GM23338 (cell line): ENCODE measurements around the gene KREMEN2. TPM values are rescaled to one million over a fixed set of nuclear protein-coding genes. Genes with fewer than 3 reads are reported as not detected.

Experiments
- ATAC-seq: fragments of 200-7000 bp; cut with Tn5 transposase; 3 replicates; pipeline ENCODE4 v1.9.1; 2020
- DNase-seq: peaks from one replicate; pipeline ENCODE4 v3.0.0-alpha.2; 2015; ENCODE audit warnings: low spot score
- H2AFZ ChIP-seq: fragments of 200-600 bp; sonication (generic); 2 replicates; pipeline ENCODE4 v1.8.0; 2016; ENCODE audit warnings: antibody characterized with exemption, mild to moderate bottlenecking, moderate library complexity
- H3F3A ChIP-seq: fragments of 200-600 bp; sonication (generic); replicated peaks from 2 replicates; pipeline ENCODE4 v1.8.0; 2017; ENCODE audit warnings: antibody characterized with exemption, mixed run types, low read depth
- H3K27ac ChIP-seq: fragments of 200-600 bp; sonication (generic); 2 replicates; pipeline ENCODE4 v1.6.1; 2016; ENCODE audit warnings: low read depth
- H3K27me3 ChIP-seq: fragments of 200-600 bp; sonication (generic); 2 replicates; pipeline ENCODE4 v1.8.0; 2016; ENCODE audit warnings: mild to moderate bottlenecking, mixed run types, moderate library complexity; ENCODE audit not compliant: insufficient read depth
- H3K36me3 ChIP-seq: fragments of 200-600 bp; sonication (generic); 2 replicates; pipeline ENCODE4 v1.8.0; 2016; ENCODE audit warnings: mild to moderate bottlenecking; ENCODE audit not compliant: insufficient read depth
- H3K4me1 ChIP-seq: fragments of 200-600 bp; sonication (generic); 2 replicates; pipeline ENCODE4 v1.8.0; 2016; ENCODE audit warnings: mild to moderate bottlenecking, moderate library complexity; ENCODE audit not compliant: insufficient read depth
- H3K4me2 ChIP-seq: fragments of 200-600 bp; sonication (generic); 2 replicates; pipeline ENCODE4 v1.7.1; 2017; ENCODE audit warnings: mixed run types
- H3K4me3 ChIP-seq: fragments of 200-600 bp; sonication (generic); 2 replicates; pipeline ENCODE4 v1.6.1; 2016; ENCODE audit warnings: mixed run types
- H3K79me2 ChIP-seq: fragments of 200-600 bp; sonication (generic); replicated peaks from 2 replicates; pipeline ENCODE4 v1.8.0; 2017; ENCODE audit warnings: mild to moderate bottlenecking; ENCODE audit not compliant: insufficient read depth
- H3K9me2 ChIP-seq: fragments of 200-600 bp; sonication (generic); 2 replicates; pipeline ENCODE4 v1.8.0; 2017; ENCODE audit not compliant: insufficient read depth
- H4K20me1 ChIP-seq: fragments of 200-600 bp; sonication (generic); replicated peaks from 2 replicates; pipeline ENCODE4 v1.8.0; 2017; ENCODE audit warnings: mild to moderate bottlenecking; ENCODE audit not compliant: insufficient read depth
- H3K27ac Mint-ChIP-seq: 2 replicates; pipeline ENCODE4 v1.8.0; 2020; ENCODE audit warnings: inconsistent platforms, mild to moderate bottlenecking, moderate library complexity, mixed read lengths
- H3K27me3 Mint-ChIP-seq: 3 replicates; pipeline ENCODE4 v1.8.0; 2022; ENCODE audit warnings: low read depth, mild to moderate bottlenecking, moderate library complexity, mixed read lengths, inconsistent platforms; ENCODE audit not compliant: insufficient read depth, poor library complexity
- H3K36me3 Mint-ChIP-seq: 3 replicates; pipeline ENCODE4 v1.8.0; 2021; ENCODE audit warnings: low read depth, mild to moderate bottlenecking, inconsistent platforms, moderate library complexity, mixed read lengths
- H3K4me1 Mint-ChIP-seq: 3 replicates; pipeline ENCODE4 v1.8.0; 2020; ENCODE audit warnings: mild to moderate bottlenecking, inconsistent platforms, mixed read lengths
- H3K4me3 Mint-ChIP-seq: 3 replicates; pipeline ENCODE4 v1.8.0; 2021; ENCODE audit warnings: moderate library complexity, mild to moderate bottlenecking, inconsistent platforms, mixed read lengths
- H3K9me3 Mint-ChIP-seq: 3 replicates; pipeline ENCODE4 v1.8.0; 2020; ENCODE audit warnings: moderate library complexity, mild to moderate bottlenecking, inconsistent platforms, mixed read lengths
- CREB1 ChIP-seq: fragments of 250-450 bp; sonication (Bioruptor Pico); IDR thresholded peaks from 2 replicates; pipeline ENCODE4 v1.5.0; 2020; ENCODE audit warnings: low read depth, mild to moderate bottlenecking, moderate library complexity
- CTCF ChIP-seq, 2 experiments: fragments of 200-600 bp in 1 of 2; sonication (generic) in 1 of 2; conservative IDR thresholded peaks; 2 replicates each; pipeline versions ENCODE4 v1.5.1 to v1.6.1; 2016 to 2017; ENCODE audit warnings: antibody characterized with exemption in 2 of 2, low read depth in 2 of 2, mild to moderate bottlenecking in 2 of 2, moderate library complexity in 1 of 2
- ETS1 ChIP-seq: IDR thresholded peaks from 2 replicates; pipeline ENCODE4 v1.6.1; 2016; ENCODE audit warnings: antibody characterized with exemption
- EZH2phosphoT487 ChIP-seq: fragments of 200-600 bp; sonication (generic); IDR thresholded peaks from one replicate; pipeline ENCODE4 v1.8.1; 2018; ENCODE audit warnings: antibody characterized with exemption; ENCODE audit not compliant: unreplicated experiment
- NANOG ChIP-seq: IDR thresholded peaks from 2 replicates; pipeline ENCODE4 v1.6.1; 2016; ENCODE audit warnings: antibody characterized with exemption, borderline replicate concordance
- REST ChIP-seq: IDR thresholded peaks from one replicate; pipeline ENCODE4 v1.6.1; 2018; ENCODE audit warnings: antibody characterized with exemption; ENCODE audit not compliant: unreplicated experiment
- ZNF331 ChIP-seq: fragments of 250-450 bp; sonication (Bioruptor Pico); IDR thresholded peaks from 2 replicates; pipeline ENCODE4 v1.5.0; 2020; ENCODE audit warnings: low read depth, mild to moderate bottlenecking, moderate library complexity
- ZNF462 ChIP-seq: fragments of 250-450 bp; sonication (Bioruptor Pico); IDR thresholded peaks from 2 replicates; pipeline ENCODE4 v1.5.0; 2020; ENCODE audit warnings: mild to moderate bottlenecking, moderate library complexity
- polyA plus RNA-seq: library from polyadenylated mRNA; unstranded; fragments of >200 nt; fragmentation: Nextera tagmentation; extraction: Ambion mirVana; gene quantifications from 2 replicates; pipeline ENCODE4 v1.2.1, GENCODE V29; 2016
- total RNA-seq: library from RNA; depleted of rRNA; stranded (reverse); fragments of >200 nt; shearing (Covaris generic); gene quantifications from 2 replicates; pipeline ENCODE4 v1.2.3, GENCODE V29; 2014

Gene KREMEN2
- total and polyA plus RNA-seq, 2 experiments from 2014 or later = 4.9 to 16.1 TPM

GRCh38 chr16:2948807-2949704 lies 15.0 kb upstream of the KREMEN2 start (continued):
- TF ChIP-seq CREB1 (CRISPR knock-in tag) = no peak
- no peak for TF ChIP-seq ZNF331 (CRISPR knock-in tag)

GRCh38 chr16:2949705-2950352 lies 14.2 kb upstream of the KREMEN2 start:
- H4K20me1 ChIP-seq = no peaks in the 10 kb centered on the region
- H3K4me1 ChIP-seq = no peaks in the 10 kb centered on the region; the same call in 1 of the 2 replicates
- H3K4me2 ChIP-seq = no peak overlapping the region
- TF ChIP-seq EZH2phosphoT487 (no peak), CREB1 (CRISPR knock-in tag) (no peak), CTCF (conservative IDR thresholded peaks at IDR 0.05; ENCODE audit: low read depth in 2 of 2) (no peak), ZNF331 (CRISPR knock-in tag) (no peak), ZNF462 (CRISPR knock-in tag) (no peak), REST (no peak), ETS1 (no peak), NANOG (no peak)
- no peak for DNase-seq
- no peaks in the 10 kb centered on the region for H3K79me2 ChIP-seq
- H3K36me3 Mint-ChIP-seq = peaks cover 10% of the 10 kb centered on the region; the same call in 1 of the 3 replicates
- H3K4me1 Mint-ChIP-seq = peaks cover 5% of the 10 kb centered on the region
- H3K9me3 Mint-ChIP-seq = no peaks in the 10 kb centered on the region; the same call in 2 of the 3 replicates
- H3K27ac ChIP-seq = no peak overlapping the region
- H3K9me2 ChIP-seq = no peaks in the 10 kb centered on the region
- H3K27ac Mint-ChIP-seq = no peak overlapping the region
- no peak overlapping the region for H3K4me3 Mint-ChIP-seq
- no peaks in the 10 kb centered on the region for H3K27me3 ChIP-seq
- ATAC-seq = no peak
- no peak overlapping the region for H3K4me3 ChIP-seq
- no peak overlapping the region for H2AFZ ChIP-seq
- H3K27me3 Mint-ChIP-seq = peaks cover 9% of the 10 kb centered on the region
- H3K36me3 ChIP-seq = no peaks in the 10 kb centered on the region
- no peaks in the 10 kb centered on the region for H3F3A ChIP-seq
